ENCODE measurements around the gene VNN1.

- TF ChIP-seq EP300 (conservative IDR thresholded peaks at IDR 0.05; ENCODE audit: poor library complexity, severe bottlenecking) (no peak), CTCF (IDR thresholded peaks at IDR 0.05; ENCODE audit: poor library complexity, severe bottlenecking) (no peak), MXI1 (conservative IDR thresholded peaks at IDR 0.05; ENCODE audit: poor library complexity, severe bottlenecking) (no peak), EZH2 (IDR thresholded peaks at IDR 0.05; ENCODE audit: borderline replicate concordance, insufficient read depth, low read length, poor library complexity, severe bottlenecking) (no peak), POLR2AphosphoS5 (IDR thresholded peaks at IDR 0.05) (no peak)
Observed at GRCh38 chr6:132643547-132643946, 70.3 kb downstream of the VNN1 start.
